ENCODE results near the gene TRIM27.

Gene TRIM27

GRCh38 chr6:28900577-28901256 lies 23.1 kb downstream of the TRIM27 start:
- H3K36me3 ChIP-seq (replicated peaks) = peaks cover 53% of the 10 kb centered on the region
- no peaks in the 10 kb centered on the region for H3K27me3 ChIP-seq (replicated peaks)
- no peak overlapping the region for H3K27ac ChIP-seq
- in situ Hi-C loops (cut with HindIII; ENCODE audit: low pct_ligation_motif_present, low sequenced_read_pairs) = no loop called here
- no peak for DNase-seq
- no peak overlapping the region for H3K4me3 ChIP-seq (ENCODE audit: low read depth, low read length)
- TF ChIP-seq CTCF (IDR thresholded peaks at IDR 0.05; ENCODE audit: low read depth, low read length, missing control alignments) = no peak

GRCh38 chr6:28898710-28898965 lies 25.1 kb downstream of the TRIM27 start:
- Histone ChIP-seq H3K27me3 (replicated peaks) (no peaks in the 10 kb centered on the region), H3K4me3 (ENCODE audit: low read depth, low read length) (no peak overlapping the region), H3K27ac (peak overlapping the region; percentile 52), H3K36me3 (replicated peaks) (peaks cover 33% of the 10 kb centered on the region)
- in situ Hi-C loops (cut with HindIII; ENCODE audit: low pct_ligation_motif_present, low sequenced_read_pairs) = no loop called here
- no peak for TF ChIP-seq CTCF (IDR thresholded peaks at IDR 0.05; ENCODE audit: low read depth, low read length, missing control alignments)
- DNase-seq = no peak

DNA sequence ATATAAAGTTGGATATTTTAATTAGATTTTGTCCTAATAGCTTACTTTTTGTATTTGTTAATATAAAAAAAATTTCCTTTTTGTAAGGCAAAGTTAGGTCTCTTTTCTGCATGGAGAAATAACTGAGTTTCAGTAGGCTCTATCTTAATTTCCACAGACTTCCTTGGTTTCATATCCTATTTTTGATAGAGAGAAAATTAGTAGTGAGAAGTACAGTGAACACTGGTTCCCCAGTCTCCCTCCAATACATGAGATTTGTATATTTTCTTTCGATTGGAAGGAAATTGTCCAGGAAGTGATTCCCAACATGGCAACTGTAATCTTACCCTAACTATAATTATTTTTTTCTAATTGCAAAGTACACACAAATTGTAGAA lies 26.4 kb downstream of the TRIM27 start:
- no peaks in the 10 kb centered on the region for H3K27me3 ChIP-seq (replicated peaks)
- no peak for TF ChIP-seq CTCF (IDR thresholded peaks at IDR 0.05; ENCODE audit: low read depth, low read length, missing control alignments)
- DNase-seq = no peak
- peak overlapping the region; percentile 75 for H3K4me3 ChIP-seq (ENCODE audit: low read depth, low read length)
- in situ Hi-C loops (cut with HindIII; ENCODE audit: low pct_ligation_motif_present, low sequenced_read_pairs) = no loop called here
- peak overlapping the region; percentile 98 for H3K27ac ChIP-seq
- H3K36me3 ChIP-seq (replicated peaks) = peaks cover 20% of the 10 kb centered on the region

GRCh38 chr6:28896505-28897368 lies 27.0 kb downstream of the TRIM27 start:
- Histone ChIP-seq H3K36me3 (replicated peaks) (peaks cover 14% of the 10 kb centered on the region), H3K27me3 (replicated peaks) (no peaks in the 10 kb centered on the region), H3K4me3 (ENCODE audit: low read depth, low read length) (peak overlapping the region; percentile 75), H3K27ac (peak overlapping the region; percentile 98)
- peak; percentile 45 for DNase-seq
- in situ Hi-C loops (cut with HindIII; ENCODE audit: low pct_ligation_motif_present, low sequenced_read_pairs) = no loop called here
- peak; percentile 47 for TF ChIP-seq CTCF (IDR thresholded peaks at IDR 0.05; ENCODE audit: low read depth, low read length, missing control alignments)

DNA sequence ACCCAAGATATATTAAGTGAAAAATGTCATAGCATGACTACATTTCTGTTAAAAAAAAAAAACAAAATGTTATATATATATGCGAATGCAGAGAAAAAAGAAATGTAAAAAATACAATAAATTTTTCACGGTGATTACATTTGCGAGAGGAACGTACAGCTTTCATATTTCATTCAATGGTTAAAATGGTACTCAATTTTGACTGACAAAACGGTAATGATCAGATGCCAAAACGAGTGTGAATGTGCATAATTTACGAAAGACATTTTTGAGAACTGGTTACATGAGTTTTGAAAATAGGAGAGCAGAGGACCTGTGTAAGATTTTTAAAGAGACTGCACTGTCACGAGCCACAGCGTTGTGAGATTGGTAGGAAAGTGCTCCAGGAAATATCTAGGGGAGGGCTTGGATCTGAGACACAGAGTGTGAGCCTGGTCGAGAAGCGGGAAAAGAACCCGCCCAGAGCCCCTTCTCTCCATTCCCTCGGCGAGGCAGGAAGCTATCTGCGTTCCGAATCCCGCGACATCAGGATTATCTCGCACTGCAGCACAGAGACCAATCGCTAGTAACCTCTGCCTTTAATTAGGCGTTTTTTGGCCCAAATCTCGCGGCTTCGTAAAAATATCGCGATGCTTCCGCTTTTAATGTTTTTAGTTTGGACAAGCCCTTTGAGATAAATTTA lies 28.5 kb downstream of the TRIM27 start:
- Histone ChIP-seq H3K4me3 (ENCODE audit: low read depth, low read length) (peak overlapping the region; percentile 75), H3K27ac (peak overlapping the region; percentile 98), H3K36me3 (replicated peaks) (peaks cover under 1% of the 10 kb centered on the region), H3K27me3 (replicated peaks) (no peaks in the 10 kb centered on the region)
- in situ Hi-C loops (cut with HindIII; ENCODE audit: low pct_ligation_motif_present, low sequenced_read_pairs) = no loop called here
- no peak for TF ChIP-seq CTCF (IDR thresholded peaks at IDR 0.05; ENCODE audit: low read depth, low read length, missing control alignments)
- peak; percentile 98 for DNase-seq
